ENCODE data around the gene UQCRHL.

Gene UQCRHL

DNA sequence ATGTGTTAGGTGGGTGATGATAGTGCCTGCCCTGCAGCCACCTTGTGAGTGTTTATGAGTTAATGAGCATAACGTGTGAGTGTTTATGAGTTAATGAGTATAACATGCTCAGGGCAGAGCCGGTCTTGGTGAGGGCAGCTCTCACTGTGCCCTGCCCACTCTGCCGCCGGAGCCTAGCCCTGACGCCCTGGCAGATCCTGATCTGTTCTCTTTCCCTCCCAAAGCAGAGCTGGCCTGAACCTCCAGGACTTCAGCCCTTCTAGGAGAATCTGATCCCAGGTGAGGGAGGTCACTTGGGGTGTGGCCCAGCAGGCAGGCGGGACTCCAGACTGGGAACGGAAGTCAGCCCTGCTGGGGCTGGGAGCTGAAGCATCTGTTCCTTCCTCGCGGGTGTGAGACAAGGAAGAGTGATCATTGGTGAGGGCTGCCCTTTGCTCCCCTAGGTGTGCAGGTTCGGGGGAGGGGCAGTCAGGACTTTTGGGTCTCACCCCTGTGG is 43.1 kb downstream of the UQCRHL start:
- Mint-ChIP-seq H3K27ac (peak overlapping the region; percentile 45), H3K36me3 (no peaks in the 10 kb centered on the region), H3K27me3 (peaks cover 53% of the 10 kb centered on the region), H3K9me3 (no peaks in the 10 kb centered on the region), H3K4me3 (no peak overlapping the region), H3K4me1 (no peaks in the 10 kb centered on the region)
- CTCF ChIA-PET = interaction anchor here (0.5 kb wide), 1 partner anchor 519 kb away, joined by 5 read pairs; no protein-coding TSS in a partner anchor
- no peak for DNase-seq

DNA sequence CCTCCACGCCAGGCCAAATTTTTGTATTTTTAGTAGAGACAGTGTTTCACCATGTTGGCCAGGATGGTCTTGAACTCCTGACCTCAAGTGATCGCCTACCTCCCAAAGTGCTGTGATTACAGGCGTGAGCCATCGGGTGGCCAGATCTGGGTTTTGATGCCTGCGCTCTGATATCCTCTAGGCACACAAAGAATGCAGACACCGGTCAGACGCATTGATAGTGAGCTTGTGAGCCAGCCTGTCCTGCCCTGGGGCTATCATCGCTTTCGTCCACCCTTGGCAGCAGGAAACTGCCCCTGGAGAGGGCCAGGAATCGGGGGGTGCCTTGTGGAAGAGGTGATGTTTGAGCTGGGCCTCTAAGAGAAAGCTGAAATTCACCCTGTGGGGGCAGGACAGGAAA is 44.9 kb downstream of the UQCRHL start:
- Mint-ChIP-seq H3K27me3 (peaks cover 66% of the 10 kb centered on the region), H3K9me3 (no peaks in the 10 kb centered on the region), H3K36me3 (no peaks in the 10 kb centered on the region), H3K27ac (no peak overlapping the region), H3K4me3 (no peak overlapping the region), H3K4me1 (peaks cover 3% of the 10 kb centered on the region)
- CTCF ChIA-PET = interaction anchor here (0.8 kb wide), 1 partner anchor 65 kb away, joined by 3 read pairs; no protein-coding TSS in a partner anchor
- DNase-seq = no peak

DNA sequence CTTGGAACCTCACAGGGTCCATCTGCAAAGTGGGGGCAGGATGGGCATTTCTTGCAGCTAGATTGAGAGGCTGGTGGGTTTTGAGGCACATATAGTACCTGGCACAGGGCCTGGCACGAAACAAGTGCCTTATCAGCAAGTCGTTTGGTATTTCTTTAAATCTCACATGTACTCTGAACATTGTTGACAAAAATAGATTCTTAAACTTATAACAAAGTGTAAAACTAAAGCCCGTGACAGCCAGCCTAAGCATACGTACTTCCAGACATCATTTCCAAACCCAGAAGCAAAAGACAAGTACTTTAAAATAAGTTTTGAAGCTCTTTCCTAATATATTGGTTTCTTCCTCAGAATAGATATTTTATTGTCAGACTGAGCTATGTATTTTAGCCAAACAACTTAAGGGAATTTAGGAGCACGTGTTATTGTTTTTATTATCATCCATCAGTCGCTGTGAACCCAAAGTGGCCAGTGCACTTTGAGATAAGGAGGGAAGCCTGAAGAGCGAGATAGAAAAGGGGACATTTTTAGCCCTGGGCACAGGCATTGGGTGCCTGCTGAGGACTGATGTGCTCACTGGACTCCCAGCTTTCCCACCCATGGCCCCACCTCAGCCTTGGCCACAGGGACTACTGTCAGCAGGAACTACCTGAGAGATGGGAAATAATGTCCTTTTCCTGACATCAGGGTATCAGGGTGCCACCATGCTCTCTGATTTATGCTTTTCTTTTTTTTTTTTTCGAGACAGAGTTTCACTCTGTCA is 45.9 kb downstream of the UQCRHL start:
- Mint-ChIP-seq H3K27me3 (peaks cover 76% of the 10 kb centered on the region), H3K36me3 (no peaks in the 10 kb centered on the region), H3K4me1 (peaks cover 11% of the 10 kb centered on the region), H3K4me3 (no peak overlapping the region), H3K27ac (no peak overlapping the region), H3K9me3 (no peaks in the 10 kb centered on the region)
- DNase-seq = no peak
- CTCF ChIA-PET = no interaction called here

DNA sequence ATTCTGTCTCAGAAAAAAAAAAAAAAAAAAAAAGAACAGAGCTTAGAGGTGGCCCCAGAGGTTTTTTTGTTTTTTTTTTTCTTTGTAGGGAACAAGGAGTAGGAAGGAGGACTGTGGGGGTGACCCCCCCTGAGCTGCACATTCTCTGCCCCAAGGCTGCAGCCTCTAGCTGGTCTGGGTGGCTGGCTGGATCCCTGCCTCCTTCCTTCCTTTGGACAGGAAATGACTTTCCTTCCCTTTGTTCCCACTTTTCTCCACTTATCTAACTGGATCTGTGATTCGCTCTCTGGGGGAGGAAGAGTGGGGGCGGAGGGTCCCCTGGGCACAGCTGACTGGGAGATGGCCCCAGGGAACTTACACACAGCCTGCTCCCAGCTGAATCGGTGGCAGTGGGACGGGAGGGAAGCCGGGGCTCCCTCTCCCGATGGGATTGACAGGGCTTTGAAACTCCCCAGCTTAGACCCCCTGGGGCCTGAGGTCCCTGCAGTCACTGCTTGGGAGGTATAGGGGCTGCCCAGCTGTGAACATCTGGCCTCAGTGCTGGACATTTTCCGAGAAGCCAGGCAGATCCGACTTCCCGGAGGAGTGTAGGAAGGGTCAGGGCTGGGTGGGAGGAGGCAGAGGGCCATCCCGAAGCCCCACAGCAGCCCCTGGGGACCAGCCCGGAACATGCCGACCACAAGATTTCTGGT is 46.8 kb downstream of the UQCRHL start:
- H3K27me3 Mint-ChIP-seq = peaks cover 79% of the 10 kb centered on the region

DNA sequence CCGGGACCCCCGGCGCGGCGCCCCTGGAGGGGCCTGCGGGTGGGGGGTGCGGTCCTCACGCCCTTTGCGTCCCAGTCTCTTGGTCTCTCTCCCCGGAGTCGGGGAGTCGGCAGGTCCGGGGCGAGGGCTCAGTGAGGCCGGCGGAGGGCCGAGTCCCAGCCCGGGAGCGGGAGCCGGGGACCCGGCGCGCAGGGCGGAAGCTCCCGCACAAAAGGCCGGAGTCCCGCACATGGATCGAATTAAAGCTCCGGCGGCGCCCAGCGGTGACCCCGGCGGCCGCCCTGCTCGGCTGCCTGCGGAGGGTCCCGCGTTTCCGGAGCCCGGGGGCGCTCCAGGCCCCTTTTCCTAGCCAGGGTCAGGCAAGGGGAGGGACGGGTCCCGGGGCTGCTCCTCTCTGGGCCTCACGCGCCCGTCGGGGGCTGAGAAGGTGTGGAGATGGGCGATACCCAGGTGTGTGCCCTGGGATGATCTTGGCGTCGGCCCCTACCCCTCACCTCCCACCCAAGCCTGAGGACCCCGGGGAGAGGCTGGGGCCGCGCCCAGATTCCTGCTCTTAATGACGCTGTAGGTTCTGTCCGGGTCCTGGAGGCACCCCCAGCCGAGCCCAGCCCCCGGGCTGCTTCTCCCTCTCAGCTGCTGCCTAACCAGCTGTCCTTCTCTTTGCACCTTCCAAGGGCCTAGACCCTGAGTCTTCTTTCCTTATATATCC is 48.3 kb downstream of the UQCRHL start:
- H3K27ac Mint-ChIP-seq = no peak overlapping the region
- CTCF ChIA-PET = interaction anchor here (0.7 kb wide), 1 partner anchor 171 kb away, joined by 3 read pairs; no protein-coding TSS in a partner anchor
- H3K4me3 Mint-ChIP-seq = no peak overlapping the region
- no peaks in the 10 kb centered on the region for H3K9me3 Mint-ChIP-seq
- no peaks in the 10 kb centered on the region for H3K36me3 Mint-ChIP-seq
- peaks cover 76% of the 10 kb centered on the region for H3K27me3 Mint-ChIP-seq
- H3K4me1 Mint-ChIP-seq = peaks cover 21% of the 10 kb centered on the region
- DNase-seq = no peak

More for the DNA sequence above, 46.8 kb downstream of the UQCRHL start:
- CTCF ChIA-PET = interaction anchor here (1.4 kb wide), 1 partner anchor 13 kb away, joined by 3 read pairs; no protein-coding TSS in a partner anchor
- Mint-ChIP-seq H3K36me3 (no peaks in the 10 kb centered on the region), H3K4me1 (peaks cover 17% of the 10 kb centered on the region), H3K4me3 (no peak overlapping the region), H3K9me3 (no peaks in the 10 kb centered on the region), H3K27ac (no peak overlapping the region)
- DNase-seq = no peak

DNA sequence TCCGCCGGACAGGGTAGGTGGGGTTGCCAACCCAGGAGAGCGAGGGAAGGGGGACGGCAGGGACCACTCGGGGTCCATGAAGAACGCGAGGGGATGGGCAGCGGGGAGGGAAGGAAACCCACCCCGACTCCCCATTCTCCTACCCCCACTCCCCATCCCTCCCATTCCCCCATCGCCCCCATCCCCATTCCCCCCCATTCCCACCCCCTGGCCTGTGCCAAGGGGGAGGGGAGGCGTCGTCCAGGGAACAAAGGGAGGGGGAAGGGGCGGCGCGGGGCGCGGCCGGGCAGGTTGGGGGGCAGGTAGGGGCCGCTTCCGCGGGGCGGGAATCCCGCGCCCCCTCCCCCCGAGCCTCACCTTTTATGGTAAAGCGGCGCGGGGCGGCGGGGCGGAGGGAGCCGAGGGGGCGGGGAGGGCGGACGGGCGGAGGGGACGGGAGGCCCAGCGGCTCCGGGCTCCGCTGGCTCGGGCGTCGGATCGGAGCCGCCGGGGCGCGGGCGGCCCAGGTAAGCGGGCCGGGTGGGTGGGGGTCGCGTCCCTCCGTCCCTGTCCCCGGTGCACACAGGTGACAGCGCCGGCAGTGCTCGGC is 49.0 kb downstream of the UQCRHL start, which contains the start of gene FBLIM1:
FBLIM1 (plus strand) TSS at position 453 of the 589 bp plus-strand sequence. CDS start 6,189 bp downstream, outside the sequence.
- H3K36me3 Mint-ChIP-seq = no peaks in the 10 kb centered on the region
- CTCF ChIA-PET = interaction anchor here (0.7 kb wide), 1 partner anchor 170 kb away, joined by 3 read pairs; no protein-coding TSS in a partner anchor
- peaks cover 21% of the 10 kb centered on the region for H3K4me1 Mint-ChIP-seq
- peaks cover 78% of the 10 kb centered on the region for H3K27me3 Mint-ChIP-seq
- no peak within 1 kb of the TSS for H3K27ac Mint-ChIP-seq
- peak; percentile 36 for DNase-seq
- no peaks in the 10 kb centered on the region for H3K9me3 Mint-ChIP-seq
- peak within 1 kb of the TSS; percentile 45 for H3K4me3 Mint-ChIP-seq

DNA sequence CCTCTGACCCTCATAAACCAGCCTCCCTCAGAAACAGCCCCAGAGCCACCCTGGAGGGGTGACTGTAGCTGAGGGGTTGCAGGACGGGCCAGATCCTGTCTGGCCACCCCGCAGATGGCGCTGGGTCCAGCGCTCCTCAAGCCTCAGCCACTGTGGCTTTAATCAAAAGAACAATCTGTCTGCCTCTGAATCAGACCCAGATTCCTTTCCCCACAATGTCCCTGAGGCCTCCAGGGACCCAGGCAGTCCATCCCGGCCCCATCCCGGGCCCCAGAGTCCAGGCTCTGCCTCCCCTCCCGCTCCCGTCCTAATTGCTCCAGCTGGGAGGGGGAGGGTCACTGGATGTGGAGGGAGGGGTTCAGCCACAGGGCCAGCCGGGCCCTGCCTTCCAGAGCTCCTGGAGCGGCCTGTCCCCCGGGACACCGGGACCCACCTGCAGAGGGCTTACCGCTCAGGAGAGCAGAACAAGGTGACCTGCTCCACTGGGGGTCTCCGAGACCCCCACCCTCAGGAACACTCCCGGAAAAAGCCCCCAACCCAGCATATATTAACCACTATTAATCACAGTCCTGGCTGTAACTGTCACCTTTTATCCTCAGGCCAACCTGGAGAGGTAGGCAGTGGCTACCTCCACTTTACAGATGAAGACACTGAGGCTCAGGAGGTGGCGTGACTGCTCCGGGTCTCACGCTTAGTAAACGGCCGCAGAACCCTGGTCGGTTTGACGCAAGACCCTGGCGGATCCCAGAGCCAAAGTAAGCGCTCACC is 49.7 kb downstream of the UQCRHL start:
- Mint-ChIP-seq H3K27ac (no peak overlapping the region), H3K27me3 (peaks cover 85% of the 10 kb centered on the region), H3K4me1 (peaks cover 21% of the 10 kb centered on the region), H3K9me3 (no peaks in the 10 kb centered on the region), H3K4me3 (peak overlapping the region; percentile 45), H3K36me3 (no peaks in the 10 kb centered on the region)
- CTCF ChIA-PET = interaction anchor here (0.6 kb wide), 1 partner anchor 665 kb away, joined by 3 read pairs; no protein-coding TSS in a partner anchor
- no peak for DNase-seq

All from activated naive CD4-positive, alpha-beta T cell treated with anti-CD3 and anti-CD28 coated beads, Interleukin-2, amount 10 ng/mL, durations not matched to agents 7 days and 5 days (primary cell).